Measurements from ENCODE around the gene PHETA1.
"Not testable (repeated sequence)": the region's sequence is repeated elsewhere in the genome, so short reads cannot be mapped to it uniquely, and the experiment has no call there.

DNA sequence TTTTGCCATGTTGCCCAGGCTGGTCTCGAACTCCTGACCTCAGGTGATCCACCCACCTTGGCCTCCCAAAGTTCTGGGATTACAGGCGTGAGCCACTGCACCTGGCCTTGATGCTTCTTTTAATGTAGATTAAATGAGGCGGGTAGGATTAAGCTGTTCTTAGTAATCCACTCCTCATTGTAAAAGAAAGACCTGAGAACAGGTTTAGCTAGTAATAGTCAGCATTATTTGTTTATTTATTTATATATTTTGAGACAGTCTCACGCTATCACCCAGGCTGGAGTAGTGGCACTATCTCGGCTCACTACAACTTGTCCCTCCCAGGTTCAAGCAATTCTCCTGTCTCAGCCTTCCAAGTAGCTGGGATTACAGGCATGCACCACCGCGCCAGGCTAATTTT is 27.4 kb upstream of the PHETA1 start:
- TF ChIP-seq, protein P1, sequence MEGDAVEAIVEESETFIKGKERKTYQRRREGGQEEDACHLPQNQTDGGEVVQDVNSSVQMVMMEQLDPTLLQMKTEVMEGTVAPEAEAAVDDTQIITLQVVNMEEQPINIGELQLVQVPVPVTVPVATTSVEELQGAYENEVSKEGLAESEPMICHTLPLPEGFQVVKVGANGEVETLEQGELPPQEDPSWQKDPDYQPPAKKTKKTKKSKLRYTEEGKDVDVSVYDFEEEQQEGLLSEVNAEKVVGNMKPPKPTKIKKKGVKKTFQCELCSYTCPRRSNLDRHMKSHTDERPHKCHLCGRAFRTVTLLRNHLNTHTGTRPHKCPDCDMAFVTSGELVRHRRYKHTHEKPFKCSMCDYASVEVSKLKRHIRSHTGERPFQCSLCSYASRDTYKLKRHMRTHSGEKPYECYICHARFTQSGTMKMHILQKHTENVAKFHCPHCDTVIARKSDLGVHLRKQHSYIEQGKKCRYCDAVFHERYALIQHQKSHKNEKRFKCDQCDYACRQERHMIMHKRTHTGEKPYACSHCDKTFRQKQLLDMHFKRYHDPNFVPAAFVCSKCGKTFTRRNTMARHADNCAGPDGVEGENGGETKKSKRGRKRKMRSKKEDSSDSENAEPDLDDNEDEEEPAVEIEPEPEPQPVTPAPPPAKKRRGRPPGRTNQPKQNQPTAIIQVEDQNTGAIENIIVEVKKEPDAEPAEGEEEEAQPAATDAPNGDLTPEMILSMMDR (IDR thresholded peaks at IDR 0.05): not testable (repeated sequence)
- TF ChIP-seq POLR2A, POLR2AphosphoS5 (IDR thresholded peaks at IDR 0.05): not testable (repeated sequence)
